ENCODE data around the gene COL20A1. TPM values are rescaled to one million over a fixed set of nuclear protein-coding genes. Genes with fewer than 3 reads are reported as not detected.
"Not testable (repeated sequence)": the region's sequence is repeated elsewhere in the genome, so short reads cannot be mapped to it uniquely, and the experiment has no call there.

COL20A1 gene
- total and polyA plus RNA-seq, 5 donors = not detected

DNA sequence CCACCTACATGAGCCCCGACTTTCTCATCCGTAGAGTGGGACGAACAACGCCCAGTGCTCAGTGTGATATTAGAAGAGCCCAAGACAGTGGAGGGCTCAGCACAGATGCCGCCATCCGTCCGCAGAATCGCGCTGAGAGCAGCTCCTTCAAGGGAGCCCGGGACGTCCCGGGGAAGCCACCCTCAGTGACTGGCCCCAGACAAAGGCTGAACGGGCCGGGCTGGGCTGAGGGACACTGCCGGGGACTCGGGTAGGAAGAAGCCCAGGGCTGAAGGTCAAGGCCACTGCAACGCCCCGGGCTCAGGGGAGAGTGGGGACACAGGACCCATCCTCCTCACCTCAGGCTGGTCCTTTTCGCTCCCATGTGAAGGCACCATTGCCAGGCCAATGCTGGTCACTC lies 81.0 kb downstream of the COL20A1 start:
- no peak for ATAC-seq
- Histone ChIP-seq H3K4me1 (ENCODE audit: control insufficient read depth, insufficient read depth, low read length) (no peaks in the 10 kb centered on the region), H3K9me3 (ENCODE audit: control insufficient read depth, low read length) (no peaks in the 10 kb centered on the region), H3K27me3 (ENCODE audit: control insufficient read depth, insufficient read depth) (no peaks in the 10 kb centered on the region), H3K27ac (ENCODE audit: low read length) (no peak overlapping the region), H3K4me3 (ENCODE audit: low read length) (no peak overlapping the region)
- WGBS = 83% methylated on average over 19 of the region's 19 CpGs
- intact Hi-C loops (cut with DNase I) = no loop called here
- DNase-seq = peak in 2 of 3 donors; percentile 3 to 27

DNA sequence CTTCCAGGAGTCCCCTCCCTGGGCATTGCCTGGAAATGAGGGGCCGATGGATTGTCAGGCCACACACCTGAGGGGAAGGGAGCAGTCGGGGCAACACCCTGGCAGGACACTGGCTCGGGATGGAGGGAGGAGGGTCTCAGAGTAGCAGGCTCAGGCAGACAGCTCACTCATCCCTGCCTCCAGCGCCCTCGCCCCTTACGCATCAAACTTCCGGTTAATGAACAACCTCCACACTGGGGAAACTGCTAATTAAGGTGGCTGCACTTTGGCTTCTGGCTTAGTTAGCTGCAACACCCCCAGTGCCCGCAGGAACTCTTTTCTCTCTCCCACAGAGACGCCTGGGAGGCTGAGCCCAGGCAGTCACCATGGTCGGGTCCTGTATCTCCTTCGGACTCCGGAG lies 81.5 kb downstream of the COL20A1 start:
- WGBS = 60% methylated on average over 12 of the region's 12 CpGs
- no peaks in the 10 kb centered on the region for H3K4me1 ChIP-seq (ENCODE audit: control insufficient read depth, insufficient read depth, low read length)
- H3K27ac ChIP-seq (ENCODE audit: low read length) = no peak overlapping the region
- no peak overlapping the region for H3K4me3 ChIP-seq (ENCODE audit: low read length)
- DNase-seq (peak in 1 of 3 donors; percentile 13), ATAC-seq (no peak)
- H3K27me3 ChIP-seq (ENCODE audit: control insufficient read depth, insufficient read depth) = no peaks in the 10 kb centered on the region
- intact Hi-C loops (cut with DNase I) = no loop called here
- H3K9me3 ChIP-seq (ENCODE audit: control insufficient read depth, low read length) = no peaks in the 10 kb centered on the region

DNA sequence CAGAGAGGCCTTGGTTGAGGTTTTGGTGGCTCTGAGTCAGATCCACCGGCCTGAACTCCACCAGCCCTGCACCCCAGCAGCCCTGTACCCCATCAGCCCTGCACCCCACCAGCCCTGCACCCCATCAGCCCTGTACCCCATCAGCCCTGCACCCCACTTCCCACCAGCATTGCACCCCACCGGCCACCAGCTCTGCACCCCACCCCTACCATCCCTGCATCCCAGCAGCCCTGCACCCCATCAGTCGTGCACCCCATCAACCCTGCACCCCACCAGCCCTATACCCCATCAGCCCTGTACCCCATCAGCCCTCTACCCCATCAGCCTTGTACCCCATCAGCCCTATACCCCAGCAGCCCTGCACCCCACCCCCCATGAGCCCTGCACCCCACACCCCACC lies 82.5 kb downstream of the COL20A1 start:
- intact Hi-C loops (cut with DNase I) = no loop called here

DNA sequence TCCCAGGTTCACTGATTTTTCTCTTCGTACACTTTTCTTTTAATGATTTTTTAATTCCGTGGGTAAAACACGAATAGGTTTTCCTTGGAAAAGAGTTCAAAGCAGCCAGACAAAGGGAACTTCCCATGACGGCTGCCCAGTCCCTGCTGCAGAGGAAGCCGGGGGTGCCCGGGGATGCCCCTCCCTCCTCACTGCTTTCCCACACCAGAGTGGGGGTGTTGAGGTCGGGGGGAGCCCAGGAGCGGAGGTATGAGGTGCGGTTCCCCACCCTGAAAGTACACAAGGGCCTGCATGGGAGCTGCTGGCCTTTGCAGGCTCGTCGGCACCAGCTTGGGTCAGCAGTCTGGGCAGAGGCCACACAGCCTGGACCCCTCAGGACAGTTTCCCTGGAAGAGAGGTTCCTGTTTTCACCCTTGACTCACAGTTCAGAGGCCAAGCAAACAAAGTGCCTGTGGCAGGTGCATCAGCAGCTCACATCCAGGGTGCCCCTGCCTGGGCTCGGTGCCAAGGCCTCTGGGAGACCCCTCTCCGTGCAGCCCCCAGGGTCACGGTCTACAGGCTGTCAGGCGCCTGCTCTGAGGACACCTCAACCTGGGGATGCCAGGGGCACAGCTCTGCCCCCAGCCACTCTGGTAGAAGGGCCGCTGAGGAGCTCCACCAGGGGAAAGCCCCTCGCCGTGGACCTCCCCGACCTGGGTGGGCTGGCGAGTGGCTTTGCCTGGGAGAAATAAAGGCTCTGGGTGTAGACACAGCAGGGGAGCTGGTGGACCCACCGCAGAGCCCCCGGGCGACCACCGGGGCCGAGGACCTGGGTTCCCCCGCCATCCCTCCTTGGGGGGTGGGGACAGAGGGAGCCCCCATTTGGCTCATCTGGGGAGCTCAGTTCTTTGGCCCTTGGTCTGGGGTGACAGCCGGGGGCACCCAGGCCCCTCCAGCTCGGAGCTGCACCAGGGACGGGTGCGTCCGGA lies 83.6 kb downstream of the COL20A1 start:
- no peak overlapping the region for H3K4me3 ChIP-seq (ENCODE audit: low read length)
- DNase-seq = peak in 2 of 3 donors; percentile 49 to 50
- H3K9me3 ChIP-seq (ENCODE audit: control insufficient read depth, low read length) = no peaks in the 10 kb centered on the region
- 54% methylated on average over 31 of the region's 31 CpGs for WGBS
- no peaks in the 10 kb centered on the region for H3K4me1 ChIP-seq (ENCODE audit: control insufficient read depth, insufficient read depth, low read length)
- ATAC-seq = no peak
- intact Hi-C loops (cut with DNase I) = no loop called here
- H3K27ac ChIP-seq (ENCODE audit: low read length) = no peak overlapping the region
- no peaks in the 10 kb centered on the region for H3K27me3 ChIP-seq (ENCODE audit: control insufficient read depth, insufficient read depth)

More for the DNA sequence above, 82.5 kb downstream of the COL20A1 start:
- ATAC-seq = no peak
- peak in 2 of 3 donors; percentile 3 to 42 for DNase-seq
- 88% methylated on average over 3 of the region's 3 CpGs for WGBS
- H3K27me3 ChIP-seq (ENCODE audit: control insufficient read depth, insufficient read depth) = no peaks in the 10 kb centered on the region
- H3K4me3 ChIP-seq (ENCODE audit: low read length) = no peak overlapping the region
- no peak overlapping the region for H3K27ac ChIP-seq (ENCODE audit: low read length)
- no peaks in the 10 kb centered on the region for H3K9me3 ChIP-seq (ENCODE audit: control insufficient read depth, low read length)
- no peaks in the 10 kb centered on the region for H3K4me1 ChIP-seq (ENCODE audit: control insufficient read depth, insufficient read depth, low read length)

DNA sequence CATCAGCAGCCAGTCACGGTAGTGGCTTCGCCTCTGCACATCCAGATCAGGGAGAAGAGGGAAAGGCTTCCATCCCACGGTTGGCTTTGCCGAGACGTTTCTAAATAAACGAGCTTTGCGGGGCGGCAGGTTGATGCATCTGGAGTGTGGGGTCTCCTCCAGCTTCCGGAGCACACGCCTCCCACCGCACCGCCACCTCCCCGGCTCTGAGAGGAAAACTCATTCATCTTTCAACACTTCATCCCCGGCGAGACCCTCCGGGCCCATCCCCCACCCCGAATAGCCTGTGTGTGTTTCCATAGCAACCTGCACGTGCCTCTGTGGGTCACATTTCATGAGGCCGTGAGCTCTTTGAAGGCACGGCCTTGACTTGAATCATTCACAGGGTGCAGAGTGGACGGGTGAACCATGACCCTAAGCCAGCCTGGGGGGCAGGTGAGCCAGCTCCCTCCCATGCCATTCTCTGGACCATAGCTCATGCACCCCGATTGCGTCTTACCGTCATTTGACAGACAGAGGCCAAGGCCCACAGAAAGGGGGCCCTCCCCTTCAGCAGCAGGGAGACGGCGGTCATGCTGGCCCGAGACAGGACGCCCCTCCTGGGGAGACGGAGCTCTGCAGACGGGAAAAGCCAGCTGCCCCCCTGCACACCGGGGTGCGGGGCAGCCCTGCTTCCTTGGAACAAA lies 84.4 kb downstream of the COL20A1 start:
- no peaks in the 10 kb centered on the region for H3K9me3 ChIP-seq (ENCODE audit: control insufficient read depth, low read length)
- 10% methylated on average over 32 of the region's 32 CpGs for WGBS
- ATAC-seq (no peak), DNase-seq (peak in 2 of 3 donors; percentile 29 to 41)
- no peak overlapping the region for H3K27ac ChIP-seq (ENCODE audit: low read length)
- H3K4me3 ChIP-seq (ENCODE audit: low read length) = no peak overlapping the region
- intact Hi-C loops (cut with DNase I) = no loop called here
- no peaks in the 10 kb centered on the region for H3K27me3 ChIP-seq (ENCODE audit: control insufficient read depth, insufficient read depth)
- H3K4me1 ChIP-seq (ENCODE audit: control insufficient read depth, insufficient read depth, low read length) = no peaks in the 10 kb centered on the region

DNA sequence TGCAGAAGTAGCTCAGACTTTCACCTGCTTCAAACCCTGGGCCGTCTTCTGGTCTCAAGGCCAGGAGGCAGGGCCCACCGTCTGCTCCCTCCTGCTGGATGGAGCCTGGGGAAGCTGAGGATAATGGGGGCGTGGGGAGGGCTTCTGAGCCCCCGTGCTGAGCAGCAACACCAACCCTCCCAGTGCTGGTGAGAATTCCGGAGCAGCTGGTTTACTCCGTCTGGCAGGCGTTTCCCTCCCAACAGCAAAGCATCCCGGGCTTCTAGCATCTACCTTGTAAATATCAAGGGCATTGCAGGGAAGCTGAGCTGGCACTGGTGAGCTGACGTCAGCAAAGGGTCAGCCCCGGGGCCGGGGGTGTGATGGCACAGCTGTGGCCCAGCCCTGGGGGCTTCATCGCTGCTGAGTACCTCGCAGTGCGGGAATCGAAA lies 85.0 kb downstream of the COL20A1 start:
- H3K9me3 ChIP-seq (ENCODE audit: control insufficient read depth, low read length) = no peaks in the 10 kb centered on the region
- H3K4me1 ChIP-seq (ENCODE audit: control insufficient read depth, insufficient read depth, low read length) = no peaks in the 10 kb centered on the region
- DNase-seq = peak in 2 of 3 donors; percentile 11 to 27
- ATAC-seq = no peak
- H3K27me3 ChIP-seq (ENCODE audit: control insufficient read depth, insufficient read depth) = no peaks in the 10 kb centered on the region
- no peak overlapping the region for H3K27ac ChIP-seq (ENCODE audit: low read length)
- 34% methylated on average over 15 of the region's 15 CpGs for WGBS
- intact Hi-C loops (cut with DNase I) = no loop called here
- no peak overlapping the region for H3K4me3 ChIP-seq (ENCODE audit: low read length)

DNA sequence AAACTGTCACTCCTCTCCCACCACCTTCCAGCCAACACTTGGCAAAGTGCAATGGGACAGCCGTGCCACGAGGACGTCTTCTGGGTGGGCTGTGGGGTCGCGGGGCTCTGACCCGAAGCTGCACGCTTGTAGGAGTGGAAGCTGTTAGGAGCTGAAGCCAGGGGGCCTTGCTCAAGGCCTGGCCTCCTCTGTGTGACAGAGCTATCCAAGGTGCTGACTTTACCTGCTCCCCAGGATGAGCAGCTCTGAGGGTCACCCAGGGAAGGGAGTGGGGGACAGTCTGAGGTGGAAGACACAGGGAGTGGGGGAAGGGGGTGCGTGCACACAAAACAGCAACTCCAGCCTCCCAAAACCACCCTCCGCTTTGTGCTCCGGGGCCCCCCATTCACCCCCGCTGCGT lies 85.6 kb downstream of the COL20A1 start:
- WGBS = 54% methylated on average over 12 of the region's 12 CpGs
- no peaks in the 10 kb centered on the region for H3K9me3 ChIP-seq (ENCODE audit: control insufficient read depth, low read length)
- H3K27ac ChIP-seq (ENCODE audit: low read length) = no peak overlapping the region
- intact Hi-C loops (cut with DNase I) = no loop called here
- no peaks in the 10 kb centered on the region for H3K27me3 ChIP-seq (ENCODE audit: control insufficient read depth, insufficient read depth)
- ATAC-seq (no peak), DNase-seq (peak in 2 of 3 donors; percentile 22 to 27)
- H3K4me1 ChIP-seq (ENCODE audit: control insufficient read depth, insufficient read depth, low read length) = no peaks in the 10 kb centered on the region
- no peak overlapping the region for H3K4me3 ChIP-seq (ENCODE audit: low read length)

DNA sequence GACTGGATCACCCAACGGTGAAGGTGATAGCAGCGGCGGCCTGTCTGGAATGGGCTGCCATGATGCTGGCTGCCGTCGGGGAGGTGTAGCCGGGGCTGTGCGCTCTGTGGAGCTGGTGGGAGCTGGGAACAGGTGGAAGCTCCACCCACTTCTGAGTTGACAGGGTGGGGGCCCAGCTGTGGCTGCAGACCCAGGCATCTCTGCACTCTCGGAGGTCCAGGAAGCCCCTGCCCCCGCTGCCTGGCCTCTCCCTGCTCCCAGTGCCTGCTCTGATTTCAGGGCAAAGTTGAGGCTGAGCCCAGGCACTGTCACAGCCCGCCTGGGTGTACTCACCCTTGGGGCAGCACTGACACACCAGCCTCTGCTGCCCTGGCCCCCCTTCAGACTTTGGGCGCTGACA lies 86.3 kb downstream of the COL20A1 start:
- 78% methylated on average over 11 of the region's 11 CpGs for WGBS
- Histone ChIP-seq H3K9me3 (ENCODE audit: control insufficient read depth, low read length) (no peaks in the 10 kb centered on the region), H3K4me3 (ENCODE audit: low read length) (no peak overlapping the region), H3K4me1 (ENCODE audit: control insufficient read depth, insufficient read depth, low read length) (no peaks in the 10 kb centered on the region), H3K27me3 (ENCODE audit: control insufficient read depth, insufficient read depth) (no peaks in the 10 kb centered on the region), H3K27ac (ENCODE audit: low read length) (no peak overlapping the region)
- ATAC-seq (no peak), DNase-seq (peak in 2 of 3 donors; percentile 24 to 41)
- intact Hi-C loops (cut with DNase I) = no loop called here

DNA sequence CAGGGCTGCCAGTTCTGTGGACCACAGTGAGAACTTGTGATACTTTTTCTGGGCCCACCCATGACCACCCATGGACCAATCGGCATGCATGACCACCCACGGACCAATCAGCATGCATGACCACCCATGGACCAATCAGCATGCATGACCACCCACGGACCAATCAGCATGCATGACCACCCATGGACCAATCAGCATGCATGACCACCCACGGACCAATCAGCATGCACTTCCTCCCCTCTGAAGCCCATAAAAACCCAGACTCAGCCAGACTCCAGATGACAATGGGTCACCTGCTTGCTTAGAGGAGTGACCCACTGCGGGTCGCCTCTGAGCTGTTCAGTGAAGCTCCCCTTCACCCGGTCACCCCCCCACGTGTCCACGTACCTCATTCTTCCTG lies 86.9 kb downstream of the COL20A1 start:
- intact Hi-C loops (cut with DNase I) = loop anchor here in 2 of 4 donors (2.0 kb wide), 1 partner anchor 71 kb away; no protein-coding TSS in a partner anchor
- not testable (repeated sequence) for H3K27ac ChIP-seq (ENCODE audit: low read length); H3K4me1 ChIP-seq (ENCODE audit: control insufficient read depth, insufficient read depth, low read length); H3K27me3 ChIP-seq (ENCODE audit: control insufficient read depth, insufficient read depth); H3K9me3 ChIP-seq (ENCODE audit: control insufficient read depth, low read length); H3K4me3 ChIP-seq (ENCODE audit: low read length); ATAC-seq
- WGBS = 88% methylated on average over 9 of the region's 9 CpGs
- peak in 1 of 3 donors; percentile 3 for DNase-seq

DNA sequence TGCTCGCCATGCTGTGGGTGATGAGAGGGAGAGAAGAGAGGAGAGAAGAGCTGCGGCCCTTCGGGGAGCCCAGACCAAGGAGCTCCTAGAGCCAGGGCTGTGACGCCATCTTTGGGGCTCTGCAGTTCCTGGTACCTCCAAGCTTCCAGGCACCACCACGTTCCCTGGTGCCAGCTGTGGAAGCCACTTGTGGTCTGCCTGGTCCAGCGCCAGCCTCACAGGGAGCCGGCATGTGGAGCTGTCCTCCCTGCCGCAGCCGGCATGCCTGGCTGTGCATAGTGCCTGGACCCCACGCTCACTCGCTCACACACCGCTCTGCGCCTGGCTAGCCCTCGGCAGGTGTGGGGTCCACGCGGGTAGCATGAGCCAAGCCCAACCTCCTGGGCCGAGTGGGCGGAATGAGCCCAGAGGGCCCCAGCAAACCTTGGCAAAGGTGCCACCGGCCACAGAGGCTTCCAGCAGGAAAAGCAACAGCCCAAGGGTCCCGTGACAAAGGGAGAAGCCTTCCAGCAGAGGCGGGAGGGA lies 87.4 kb downstream of the COL20A1 start:
- H3K4me1 ChIP-seq (ENCODE audit: control insufficient read depth, insufficient read depth, low read length) = no peaks in the 10 kb centered on the region
- peak in 2 of 3 donors; percentile 26 to 40 for DNase-seq
- no peaks in the 10 kb centered on the region for H3K27me3 ChIP-seq (ENCODE audit: control insufficient read depth, insufficient read depth)
- no peak overlapping the region for H3K4me3 ChIP-seq (ENCODE audit: low read length)
- ATAC-seq = no peak
- no peaks in the 10 kb centered on the region for H3K9me3 ChIP-seq (ENCODE audit: control insufficient read depth, low read length)
- 89% methylated on average over 21 of the region's 21 CpGs for WGBS
- intact Hi-C loops (cut with DNase I) = loop anchor here in 2 of 4 donors (2.0 kb wide), 1 partner anchor 72 kb away; no protein-coding TSS in a partner anchor
- no peak overlapping the region for H3K27ac ChIP-seq (ENCODE audit: low read length)
